Measurements from ENCODE around the gene KCNQ1OT1.

DNA sequence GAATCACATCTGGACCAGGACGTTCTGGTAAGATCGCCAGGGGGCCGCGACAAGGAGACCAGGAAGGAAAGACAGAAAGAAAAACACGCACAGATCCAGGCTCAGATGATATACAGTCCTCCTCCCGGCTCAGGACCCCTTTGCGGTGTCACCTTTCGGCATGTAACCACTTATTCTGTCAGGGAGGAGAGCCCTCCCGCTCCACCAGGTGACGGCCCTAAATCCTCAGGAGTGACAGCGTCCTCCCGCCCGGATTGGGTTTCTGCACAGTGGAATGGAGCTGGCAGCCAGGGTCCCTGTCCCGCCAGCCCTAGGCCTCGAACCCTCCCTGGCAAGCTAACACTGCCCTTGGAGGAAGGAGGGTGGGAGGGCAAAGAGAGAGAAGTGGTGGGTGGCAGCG, 24.3 kb upstream of the KCNQ1OT1 start:
- no peak for TF ChIP-seq POLR2A (IDR thresholded peaks at IDR 0.05)
- no peak for TF ChIP-seq EP300 (IDR thresholded peaks at IDR 0.05)
